HepG2 (cell line): ENCODE measurements around the gene PHTF1. TPM values are rescaled to one million over a fixed set of nuclear protein-coding genes. Genes with fewer than 3 reads are reported as not detected.

Experiments
- ATAC-seq: fragments of 200-7000 bp; cut with Tn5 transposase; 3 replicates; pipeline ENCODE4 v1.9.1; 2020; ENCODE audit warnings: mild to moderate bottlenecking, moderate library complexity
- BruUV-seq: library from RNA; stranded (reverse); fragments of 400-500 nt; replicated peaks from 2 replicates; lab custom pipeline; 2021; lab: Mats Ljungman, UMichigan
- CTCF ChIA-PET: fragments of 300-600 bp; formaldehyde crosslinking; extraction: SDS; loops from one replicate; lab custom pipeline; 2021; ENCODE audit warnings: low total read pairs, inconsistent platforms, low intra/inter-chr PET ratio; lab: Yijun Ruan, JAX
- POLR2A ChIA-PET: fragments of 350-600 bp; sonication (Branson Sonifier 250); formaldehyde crosslinking; loops from one replicate; lab custom pipeline; 2020; ENCODE audit warnings: antibody characterized with exemption, inconsistent platforms; lab: Yijun Ruan, JAX
- DNase-seq: peaks from one replicate; pipeline ENCODE4 v3.0.0-alpha.2; 2015; ENCODE audit warnings: low spot score
- FAIRE-seq: peaks from 3 replicates; lab custom pipeline; 2011; peaks lifted over from hg19 to GRCh38; lab: Jason Lieb, UNC
- H2AFZ ChIP-seq: one replicate; pipeline ENCODE4 v1.6.1; 2011; ENCODE audit warnings: low read length, inconsistent platforms
- H3K27ac ChIP-seq: fragments of 300-600 bp; 3 replicates; pipeline ENCODE4 v1.8.0; 2011; ENCODE audit warnings: mixed run types, mild to moderate bottlenecking, mixed read lengths, low read length, inconsistent platforms; ENCODE audit not compliant: insufficient read depth; ENCODE audit errors: extremely low read length
- H3K27me3 ChIP-seq, 2 experiments: fragments of 200-600 bp in 1 of 2; 2 replicates in 1 of 2; 3 replicates in 1 of 2; pipeline versions ENCODE4 v1.6.0 to v1.8.0; 2011; ENCODE audit warnings: low read length in 2 of 2, mild to moderate bottlenecking in 2 of 2, moderate library complexity in 2 of 2, inconsistent platforms in 1 of 2; ENCODE audit not compliant: insufficient read depth in 2 of 2, control insufficient read depth in 1 of 2
- H3K36me3 ChIP-seq, 2 experiments: fragments of 200-600 bp in 1 of 2; replicated peaks in 1 of 2; 2 replicates in 1 of 2; 3 replicates in 1 of 2; pipeline versions ENCODE4 v1.5.1 to v1.8.0; 2011; ENCODE audit warnings: low read length in 2 of 2, inconsistent platforms in 1 of 2; ENCODE audit not compliant: insufficient read depth in 2 of 2, control insufficient read depth in 1 of 2
- H3K4me1 ChIP-seq: 2 replicates; pipeline ENCODE4 v1.5.1; 2012; ENCODE audit warnings: low read length, inconsistent platforms; ENCODE audit not compliant: insufficient read depth
- H3K4me2 ChIP-seq: 2 replicates; pipeline ENCODE4 v1.6.0; 2011; ENCODE audit warnings: low read depth, low read length, inconsistent platforms
- H3K4me3 ChIP-seq, 3 experiments: fragments of 200-600 bp in 1 of 3; sonication (generic), shearing (Covaris generic) in 1 of 3; replicated peaks in 1 of 3; 2 replicates each; pipeline ENCODE4 v1.5.1; 2011 to 2016; ENCODE audit warnings: low read length in 3 of 3, inconsistent platforms in 2 of 3, low read depth in 2 of 3, mild to moderate bottlenecking in 2 of 3, control low read depth in 1 of 3, mixed read lengths in 1 of 3; ENCODE audit not compliant: insufficient read depth in 1 of 3
- H3K79me2 ChIP-seq: one replicate; pipeline ENCODE4 v1.6.1; 2011; ENCODE audit warnings: low read length, inconsistent platforms; ENCODE audit not compliant: insufficient read depth
- H3K9ac ChIP-seq: 2 replicates; pipeline ENCODE4 v1.6.0; 2011; ENCODE audit warnings: mild to moderate bottlenecking, low read depth, low read length, inconsistent platforms; ENCODE audit not compliant: insufficient read depth
- H3K9me3 ChIP-seq: 2 replicates; pipeline ENCODE4 v1.5.1; 2012; ENCODE audit warnings: mild to moderate bottlenecking, low read length
- H4K20me1 ChIP-seq: 2 replicates; pipeline ENCODE4 v1.6.0; 2011; ENCODE audit warnings: inconsistent platforms, mild to moderate bottlenecking, low read length, moderate library complexity; ENCODE audit not compliant: insufficient read depth
- ARNT ChIP-seq: fragments of 450-650 bp; IDR thresholded peaks from 2 replicates; pipeline ENCODE4 v1.6.1; 2017
- DNMT1 ChIP-seq: sonication (generic); formaldehyde crosslinking; IDR thresholded peaks from 2 replicates; pipeline ENCODE4 v1.5.1; 2020; ENCODE audit warnings: mild to moderate bottlenecking, missing genetic modification reagents
- FOSL1 ChIP-seq: sonication (generic); formaldehyde crosslinking; IDR thresholded peaks from 2 replicates; pipeline ENCODE4 v1.9.0; 2021; ENCODE audit warnings: missing genetic modification reagents, borderline replicate concordance
- HNRNPL ChIP-seq: fragments of 200-400 bp; formaldehyde crosslinking; IDR thresholded peaks from 2 replicates; pipeline ENCODE4 v1.6.1; 2017; ENCODE audit warnings: mild to moderate bottlenecking, low read depth, low read length
- RARG ChIP-seq: sonication (generic); formaldehyde crosslinking; IDR thresholded peaks from 2 replicates; pipeline ENCODE4 v1.4.0; 2020; ENCODE audit warnings: low read depth, mild to moderate bottlenecking, missing genetic modification reagents
- RFXAP ChIP-seq: sonication (generic); formaldehyde crosslinking; IDR thresholded peaks from 2 replicates; pipeline ENCODE4 v1.4.0; 2020; ENCODE audit warnings: missing genetic modification reagents, borderline replicate concordance
- SKI ChIP-seq: fragments of 450-650 bp; IDR thresholded peaks from one replicate; pipeline ENCODE4 v1.6.1; 2018; ENCODE audit warnings: mild to moderate bottlenecking; ENCODE audit not compliant: partially characterized antibody
- TMF1 ChIP-seq: sonication (generic); formaldehyde crosslinking; IDR thresholded peaks from 2 replicates; pipeline ENCODE4 v1.8.1; 2022; ENCODE audit warnings: low read depth, missing genetic modification reagents
- ZNF350 ChIP-seq: sonication (generic); formaldehyde crosslinking; IDR thresholded peaks from 2 replicates; pipeline ENCODE4 v1.4.0; 2020; ENCODE audit warnings: mild to moderate bottlenecking, low read depth, missing genetic modification reagents, borderline replicate concordance
- ZNF687 ChIP-seq: sonication (generic); formaldehyde crosslinking; IDR thresholded peaks from 2 replicates; pipeline ENCODE4 v1.5.1; 2020; ENCODE audit warnings: mild to moderate bottlenecking, missing genetic modification reagents, moderate library complexity
- WGBS: methylation state at CpG from one replicate; pipeline ENCODE4 v1.1.6; 2017; ENCODE audit warnings: low lambda C conversion rate; 5-methylcytosine and 5-hydroxymethylcytosine counted together
- in situ Hi-C: cut with HindIII; loops from 2 replicates; pipeline ENCODE4 v1.10.0; 2017; ENCODE audit warnings: low pct_unique_long_range_greater_than_20kb; ENCODE audit not compliant: extremely low pct_ligation_motif_present
- intact Hi-C: fragments of 100-400 bp; cut with micrococcal nuclease; formaldehyde crosslinking; loops from one replicate; pipeline ENCODE4 v1.10.0; 2022; ENCODE audit not compliant: unreplicated experiment
- polyA plus RNA-seq, 8 experiments: library from polyadenylated mRNA; depleted of rRNA in 3 of 8; stranded (reverse) in 7 of 8; unstranded in 1 of 8; fragments of >200 nt; fragmentation: Illumina TruSeq in 4 of 8; extraction: Trizol in 4 of 8; gene quantifications; 2 replicates each; pipeline versions ENCODE4 v1.2.1 to v1.2.3, GENCODE V29; 2011 to 2016; ENCODE audit warnings: low read depth in 4 of 8, missing spikeins in 1 of 8, mixed read lengths in 1 of 8; ENCODE audit not compliant: insufficient read depth in 1 of 8
- total RNA-seq, 5 experiments: library from RNA; depleted of rRNA; stranded (reverse); fragments of >200 nt; fragmentation: Illumina TruSeq; extraction: Trizol; gene quantifications; 2 replicates each; pipeline ENCODE4 v1.2.3, GENCODE V29; 2016; ENCODE audit warnings: low read depth in 1 of 5
- TF ChIP-seq, protein P1 (sequence below): IDR thresholded peaks from 2 replicates; pipeline ENCODE4 v1.6.1; 2012; ENCODE audit warnings: inconsistent platforms
- TF ChIP-seq, protein P2 (sequence below): sonication (generic); formaldehyde crosslinking; IDR thresholded peaks from 2 replicates; pipeline ENCODE4 v1.8.1; 2023; ENCODE audit warnings: mild to moderate bottlenecking, missing genetic modification reagents

Gene PHTF1
- total and polyA plus RNA-seq, 2 of the 13 experiments (the other 11 are each of a cell fraction or from before 2014, with no cell fraction given) = 5.0 to 19.7 TPM

DNA sequence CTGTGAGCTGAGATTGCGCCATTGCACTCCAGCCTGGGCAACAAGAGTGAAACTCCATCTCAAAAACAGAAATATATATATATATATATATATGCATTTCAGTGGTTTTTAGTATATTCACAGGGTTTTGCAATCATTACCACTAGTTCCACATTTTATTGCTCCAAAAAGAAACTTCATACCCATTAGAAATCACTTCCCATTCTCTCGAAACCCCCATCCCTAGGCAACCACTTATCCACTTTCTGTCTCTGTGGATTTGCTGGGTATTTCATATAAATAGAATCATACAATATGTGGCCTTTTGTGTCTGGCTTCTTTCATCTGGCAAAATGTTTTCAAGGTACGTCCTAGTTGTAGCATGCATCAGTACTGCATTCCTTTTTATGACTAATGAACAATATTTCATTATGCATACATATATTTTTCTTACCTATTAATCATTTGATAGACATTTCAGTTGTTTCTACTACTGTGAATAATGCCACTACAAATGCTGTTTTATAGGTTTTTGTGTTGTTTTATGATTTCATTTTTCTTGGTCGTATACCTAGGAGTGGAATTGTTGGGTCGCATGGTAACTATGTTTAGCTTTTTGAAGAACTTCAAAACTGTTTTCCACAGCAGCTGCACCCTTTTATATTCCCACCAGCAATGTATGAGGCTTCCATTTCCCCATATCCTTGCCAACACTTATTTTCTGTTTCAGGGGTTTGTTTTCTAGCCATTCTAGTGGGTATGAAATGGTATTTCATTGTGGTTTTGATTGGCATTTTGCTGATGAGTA, 95.9 kb downstream of the PHTF1 start:
- no peak overlapping the region for H3K9ac ChIP-seq
- DNase-seq (no peak), FAIRE-seq (no peak), ATAC-seq (no peak)
- no peak overlapping the region for H3K27ac ChIP-seq
- CTCF ChIA-PET = no interaction called here
- in situ Hi-C loops (loop anchor here (25.0 kb wide), 1 partner anchor 176 kb away; no protein-coding TSS in a partner anchor), intact Hi-C loops (no loop called here)
- no peak overlapping the region for H2AFZ ChIP-seq
- no peak overlapping the region for H3K4me2 ChIP-seq
- no peak overlapping the region for H3K4me3 ChIP-seq
- TF ChIP-seq, protein P1, sequence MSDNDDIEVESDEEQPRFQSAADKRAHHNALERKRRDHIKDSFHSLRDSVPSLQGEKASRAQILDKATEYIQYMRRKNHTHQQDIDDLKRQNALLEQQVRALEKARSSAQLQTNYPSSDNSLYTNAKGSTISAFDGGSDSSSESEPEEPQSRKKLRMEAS = no peak
- no peak for TF ChIP-seq RARG (CRISPR knock-in tag)
- no peak for TF ChIP-seq ZNF687
- no peak for TF ChIP-seq TMF1 (CRISPR knock-in tag)
- no peak for TF ChIP-seq HNRNPL
- no peak for TF ChIP-seq RFXAP (CRISPR knock-in tag)
- no peak for TF ChIP-seq DNMT1 (CRISPR knock-in tag)
- no peak for TF ChIP-seq ZNF350 (CRISPR knock-in tag)
- TF ChIP-seq FOSL1 (CRISPR knock-in tag) = no peak
- TF ChIP-seq, protein P2, sequence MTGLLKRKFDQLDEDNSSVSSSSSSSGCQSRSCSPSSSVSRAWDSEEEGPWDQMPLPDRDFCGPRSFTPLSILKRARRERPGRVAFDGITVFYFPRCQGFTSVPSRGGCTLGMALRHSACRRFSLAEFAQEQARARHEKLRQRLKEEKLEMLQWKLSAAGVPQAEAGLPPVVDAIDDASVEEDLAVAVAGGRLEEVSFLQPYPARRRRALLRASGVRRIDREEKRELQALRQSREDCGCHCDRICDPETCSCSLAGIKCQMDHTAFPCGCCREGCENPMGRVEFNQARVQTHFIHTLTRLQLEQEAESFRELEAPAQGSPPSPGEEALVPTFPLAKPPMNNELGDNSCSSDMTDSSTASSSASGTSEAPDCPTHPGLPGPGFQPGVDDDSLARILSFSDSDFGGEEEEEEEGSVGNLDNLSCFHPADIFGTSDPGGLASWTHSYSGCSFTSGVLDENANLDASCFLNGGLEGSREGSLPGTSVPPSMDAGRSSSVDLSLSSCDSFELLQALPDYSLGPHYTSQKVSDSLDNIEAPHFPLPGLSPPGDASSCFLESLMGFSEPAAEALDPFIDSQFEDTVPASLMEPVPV (CRISPR knock-in tag) = no peak
- TF ChIP-seq ARNT = no peak
- TF ChIP-seq SKI = no peak
- 96% methylated on average over 5 of the region's 5 CpGs for WGBS
- no TSS peak for BruUV-seq
- no peaks in the 10 kb centered on the region for H3K79me2 ChIP-seq
- H3K9me3 ChIP-seq = no peaks in the 10 kb centered on the region
- peaks cover 2 to 12% of the 10 kb centered on the region in 2 experiments; a peak in 3 of 5 replicates for H3K36me3 ChIP-seq
- H3K27me3 ChIP-seq = no peaks in the 10 kb centered on the region
- 0 out of 2 replicates have a peak, but pooled peaks cover 5% of the 10 kb centered on the region for H3K4me1 ChIP-seq
- H4K20me1 ChIP-seq = no peaks in the 10 kb centered on the region
- POLR2A ChIA-PET = no interaction called here
